Measurements from ENCODE around the gene BCLAF1. TPM values are rescaled to one million over a fixed set of nuclear protein-coding genes. Genes with fewer than 3 reads are reported as not detected.

The BCLAF1 gene
- total RNA-seq, 1 donor from 2014 or later: 67.3 TPM

Other genes starting within 250 kb of the BCLAF1 start
- 0.60 and 1.1 TPM in 2 replicates for gene MTFR2, start 39.5 kb downstream of the BCLAF1 start, total RNA-seq

Measured in lung microvascular endothelial cell (primary cell).